ENCODE measurements around the gene ZBBX. TPM values are rescaled to one million over a fixed set of nuclear protein-coding genes. Genes with fewer than 3 reads are reported as not detected.

The ZBBX gene
- total and polyA plus RNA-seq, 9 of the 15 experiments (the other 6 are each of a cell fraction or from before 2014, with no cell fraction given): not detected

DNA sequence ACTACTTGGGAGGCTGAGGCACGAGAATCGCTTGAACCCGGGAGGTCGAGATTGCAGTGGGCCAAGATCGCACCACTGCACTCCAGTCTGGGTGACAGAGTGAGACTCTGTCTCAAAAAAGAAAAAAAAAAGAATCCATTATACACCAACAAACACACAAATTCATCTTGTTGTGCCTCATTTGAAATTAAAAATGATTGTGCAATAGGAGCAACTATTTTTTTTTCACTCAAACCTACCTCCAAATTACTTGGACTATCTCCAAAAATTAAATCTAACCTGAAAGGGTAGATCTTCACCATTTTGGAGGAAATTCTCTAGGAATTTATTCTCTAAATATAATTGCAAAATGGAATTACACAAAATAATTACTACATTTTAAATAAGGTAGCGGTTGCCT, 4.6 kb downstream of the ZBBX start:
- Histone ChIP-seq H3K4me2 (ENCODE audit: insufficient read depth, low read length) (no peak overlapping the region), H3K9ac (ENCODE audit: insufficient read depth in 1 of 2, low read depth in 2 of 2, low read length in 2 of 2) (no peak overlapping the region), H3K79me2 (ENCODE audit: control insufficient read depth, insufficient read depth, low read length) (no peaks in the 10 kb centered on the region), H3K27ac (ENCODE audit: extremely low read depth, low read depth, low read length) (no peak overlapping the region), H3K36me3 (ENCODE audit: control insufficient read depth, insufficient read depth, low read length) (no peaks in the 10 kb centered on the region), H3K9me1 (ENCODE audit: control insufficient read depth, insufficient read depth, low read length) (no peaks in the 10 kb centered on the region), H4K20me1 (replicated peaks; ENCODE audit: control insufficient read depth, insufficient read depth, low read length) (no peaks in the 10 kb centered on the region), H3K4me1 (replicated peaks in 1 of 2; ENCODE audit: control insufficient read depth in 2 of 2, insufficient read depth in 2 of 2, low read length in 2 of 2) (peaks cover 0 to 4% of the 10 kb centered on the region in 2 experiments; a peak in 1 of 5 replicates), H3K4me3 (no peak overlapping the region), H2AFZ (ENCODE audit: low read depth, low read length) (no peak overlapping the region), H3K9me3 (replicated peaks; ENCODE audit: control insufficient read depth, insufficient read depth, low read depth, low read length) (no peaks in the 10 kb centered on the region), H3K27me3 (ENCODE audit: control insufficient read depth in 2 of 2, insufficient read depth in 2 of 2, low read length in 2 of 2) (no peaks in the 10 kb centered on the region)
- intact Hi-C loops (cut with micrococcal nuclease) (no loop called here), in situ Hi-C loops (cut with MboI) (no loop called here)
- ChIA-PET POLR2A (no interaction called here), CTCF (ENCODE audit: low intra/inter-chr PET ratio) (no interaction called here)
- 0% methylated on average over 5 of the region's 6 CpGs for WGBS (ENCODE audit: insufficient coverage, low coverage, missing lambda C conversion rate)
- ATAC-seq: no peak
- TF ChIP-seq USF1 (CRISPR knock-in tag; IDR thresholded peaks at IDR 0.05) (no peak), CEBPG (CRISPR knock-in tag; IDR thresholded peaks at IDR 0.05) (no peak), CEBPG (tag; conservative IDR thresholded peaks at IDR 0.05 in 1 of 2, IDR thresholded peaks at IDR 0.05 in 1 of 2) (peak in 1 of 2 experiments; percentile 69; a peak in 2 of 4 replicates), CEBPB (tag; IDR thresholded peaks at IDR 0.05) (peak; percentile 57; the same call in 1 of the 2 replicates)
- DNase-seq (ENCODE audit: extremely low read depth in 1 of 4, low spot score in 3 of 4): no peak
- no peak for FAIRE-seq
- no TSS peak for BruUV-seq (replicated peaks)

GRCh38 chr3:167372138-167372537, 8.0 kb downstream of the ZBBX start:
- POLR2A ChIA-PET: no interaction called here
- Histone ChIP-seq H3K9me3 (replicated peaks; ENCODE audit: control insufficient read depth, insufficient read depth, low read depth, low read length) (no peaks in the 10 kb centered on the region), H3K27me3 (ENCODE audit: control insufficient read depth in 2 of 2, insufficient read depth in 2 of 2, low read length in 2 of 2) (no peaks in the 10 kb centered on the region), H3K79me2 (ENCODE audit: control insufficient read depth, insufficient read depth, low read length) (no peaks in the 10 kb centered on the region), H3K27ac (ENCODE audit: extremely low read depth, low read depth, low read length) (no peak overlapping the region), H3K36me3 (ENCODE audit: control insufficient read depth, insufficient read depth, low read length) (no peaks in the 10 kb centered on the region), H3K4me1 (replicated peaks in 1 of 2; ENCODE audit: control insufficient read depth in 2 of 2, insufficient read depth in 2 of 2, low read length in 2 of 2) (no peaks in the 10 kb centered on the region), H3K4me2 (ENCODE audit: insufficient read depth, low read length) (no peak overlapping the region), H2AFZ (ENCODE audit: low read depth, low read length) (no peak overlapping the region), H3K9ac (ENCODE audit: insufficient read depth in 1 of 2, low read depth in 2 of 2, low read length in 2 of 2) (no peak overlapping the region), H3K4me3 (no peak overlapping the region), H4K20me1 (replicated peaks; ENCODE audit: control insufficient read depth, insufficient read depth, low read length) (no peaks in the 10 kb centered on the region), H3K9me1 (ENCODE audit: control insufficient read depth, insufficient read depth, low read length) (no peaks in the 10 kb centered on the region)
- intact Hi-C loops (cut with micrococcal nuclease) (no loop called here), in situ Hi-C loops (cut with MboI) (no loop called here)
- DNase-seq (ENCODE audit: extremely low read depth in 1 of 4, low spot score in 3 of 4): no peak
- no peak for FAIRE-seq
- BruUV-seq (replicated peaks): no TSS peak
- TF ChIP-seq FUS (optimal IDR thresholded peaks at IDR 0.05; ENCODE audit: low read depth, low read length) (no peak), PURB (CRISPR knock-in tag; IDR thresholded peaks at IDR 0.05; ENCODE audit: low read depth) (no peak), CC2D1A (IDR thresholded peaks at IDR 0.05) (no peak), ZFPM2 (CRISPR knock-in tag; IDR thresholded peaks at IDR 0.05) (no peak), KHSRP (IDR thresholded peaks at IDR 0.05) (no peak)
- WGBS (ENCODE audit: insufficient coverage, low coverage, missing lambda C conversion rate): 6% methylated on average over 3 of the region's 3 CpGs
- no peak for ATAC-seq
- CTCF ChIA-PET (ENCODE audit: low intra/inter-chr PET ratio): no interaction called here
